Activated T-helper 17 cell treated with anti-CD3 and anti-CD28 coated beads, Interleukin-2, amount 50 U/mL, for 72 hours (primary cell): ENCODE data around the gene HMX1. TPM values are rescaled to one million over a fixed set of nuclear protein-coding genes. Genes with fewer than 3 reads are reported as not detected.

Experiments used
- ATAC-seq: fragments of 150-1000 bp; cut with Tn5 transposase; replicated peaks from 2 replicates; pipeline ENCODE4 v1.10.0; 2021; ENCODE audit warnings: mild to moderate bottlenecking, moderate library complexity
- H3K27ac Mint-ChIP-seq: one replicate; pipeline ENCODE4 v1.8.0; 2022; ENCODE audit warnings: mixed read lengths
- H3K27me3 Mint-ChIP-seq: one replicate; pipeline ENCODE4 v1.8.0; 2022; ENCODE audit warnings: mixed read lengths
- H3K36me3 Mint-ChIP-seq: one replicate; pipeline ENCODE4 v1.8.0; 2022; ENCODE audit warnings: low read depth, mild to moderate bottlenecking, mixed read lengths
- H3K4me1 Mint-ChIP-seq: one replicate; pipeline ENCODE4 v1.8.0; 2022; ENCODE audit warnings: mixed read lengths
- H3K4me3 Mint-ChIP-seq: one replicate; pipeline ENCODE4 v1.8.0; 2022; ENCODE audit warnings: mild to moderate bottlenecking, mixed read lengths
- H3K9me3 Mint-ChIP-seq: one replicate; pipeline ENCODE4 v1.8.0; 2022; ENCODE audit warnings: mixed read lengths
- total RNA-seq, 2 donors: library from RNA; stranded (reverse); gene quantifications; one replicate each; pipeline ENCODE4 v1.2.3, GENCODE V29; 2022

HMX1 gene
- total RNA-seq, 2 donors from 2014 or later = not detected

- Mint-ChIP-seq H3K4me3 (no peak overlapping the region), H3K27ac (no peak overlapping the region), H3K36me3 (no peaks in the 10 kb centered on the region), H3K27me3 (peaks cover 3% of the 10 kb centered on the region), H3K9me3 (no peaks in the 10 kb centered on the region), H3K4me1 (no peaks in the 10 kb centered on the region)
- no peak for ATAC-seq
These were observed 39.3 kb downstream of the HMX1 start for GRCh38 chr4:8832113-8832915.

DNA sequence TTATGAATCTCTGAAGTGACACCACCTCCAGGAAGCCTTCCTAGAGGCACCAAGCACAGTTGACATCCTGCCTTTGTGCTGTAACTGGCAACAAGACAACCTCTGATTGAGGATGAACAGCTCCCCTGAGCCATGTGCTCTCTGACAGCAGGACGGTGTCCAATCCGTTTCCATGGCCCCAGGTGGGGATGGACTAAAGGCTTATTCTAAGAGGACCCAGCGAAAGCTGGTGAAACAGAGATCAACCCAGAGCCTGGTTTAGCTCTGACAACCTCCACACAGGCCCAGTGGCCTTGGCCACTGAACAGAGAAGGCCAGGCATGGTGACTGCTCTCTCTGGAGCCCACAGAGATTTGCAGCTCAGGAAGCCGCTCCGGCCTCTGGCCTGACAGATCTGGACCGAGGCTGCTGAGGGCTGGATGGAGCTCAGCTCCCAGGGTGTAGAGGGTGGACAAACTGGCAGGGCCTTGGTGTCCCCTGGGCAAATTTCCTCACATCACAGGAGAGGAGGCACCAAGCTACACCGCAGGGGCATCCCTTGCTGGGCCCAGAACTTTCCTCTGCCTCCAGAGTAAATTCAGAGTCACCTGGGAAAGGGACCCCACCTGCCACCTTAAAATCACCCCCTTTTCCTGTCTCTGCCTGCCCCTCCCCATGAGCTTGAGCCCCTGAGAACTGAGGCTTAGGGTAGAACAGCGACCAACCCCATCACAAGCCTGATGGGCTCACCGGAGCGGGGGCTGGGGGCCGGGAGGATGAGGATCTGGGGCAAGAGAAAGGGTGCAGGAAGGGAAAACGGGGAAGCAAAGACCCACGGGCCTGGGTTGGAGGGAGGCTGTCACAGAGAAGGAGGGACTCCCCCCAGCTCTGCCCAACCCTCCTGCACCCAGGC, 40.2 kb downstream of the HMX1 start:
- no peaks in the 10 kb centered on the region for H3K36me3 Mint-ChIP-seq
- no peak overlapping the region for H3K27ac Mint-ChIP-seq
- no peak for ATAC-seq
- H3K4me3 Mint-ChIP-seq = no peak overlapping the region
- H3K4me1 Mint-ChIP-seq = no peaks in the 10 kb centered on the region
- peaks cover 3% of the 10 kb centered on the region for H3K27me3 Mint-ChIP-seq
- H3K9me3 Mint-ChIP-seq = peaks cover 3% of the 10 kb centered on the region

GRCh38 chr4:8830611-8831200, 40.9 kb downstream of the HMX1 start:
- H3K27me3 Mint-ChIP-seq = peaks cover 3% of the 10 kb centered on the region
- H3K4me3 Mint-ChIP-seq = no peak overlapping the region

GRCh38 chr4:8830056-8830455, 41.6 kb downstream of the HMX1 start:
- H3K9me3 Mint-ChIP-seq = peaks cover 3% of the 10 kb centered on the region
- H3K36me3 Mint-ChIP-seq = no peaks in the 10 kb centered on the region
- no peaks in the 10 kb centered on the region for H3K27me3 Mint-ChIP-seq
- no peak for ATAC-seq
- no peak overlapping the region for H3K27ac Mint-ChIP-seq
- no peaks in the 10 kb centered on the region for H3K4me1 Mint-ChIP-seq
- H3K4me3 Mint-ChIP-seq = no peak overlapping the region

More at GRCh38 chr4:8830611-8831200, 40.9 kb downstream of the HMX1 start:
- peaks cover 3% of the 10 kb centered on the region for H3K9me3 Mint-ChIP-seq
- H3K4me1 Mint-ChIP-seq = no peaks in the 10 kb centered on the region
- no peak for ATAC-seq
- H3K36me3 Mint-ChIP-seq = no peaks in the 10 kb centered on the region
- H3K27ac Mint-ChIP-seq = no peak overlapping the region

DNA sequence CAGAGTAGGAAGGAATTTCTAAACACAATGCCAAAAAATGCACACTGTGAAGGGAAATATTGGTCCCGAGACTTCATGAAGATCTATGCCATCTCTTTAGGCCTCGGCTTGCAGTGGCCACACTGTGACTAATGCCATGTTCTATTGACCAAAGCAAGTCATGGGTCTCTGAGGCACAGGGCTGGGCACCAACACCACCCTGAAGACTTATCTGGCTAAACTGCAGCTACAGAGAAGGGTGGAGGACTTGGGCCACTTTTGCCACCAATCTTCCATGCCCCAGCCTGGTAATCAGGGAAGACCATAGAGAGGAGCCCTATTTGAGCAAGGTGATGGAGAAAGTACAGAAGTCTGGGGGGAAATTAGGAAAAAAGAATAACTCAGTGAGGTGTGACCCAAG, 42.1 kb downstream of the HMX1 start:
- H3K27ac Mint-ChIP-seq = no peak overlapping the region
- H3K36me3 Mint-ChIP-seq = no peaks in the 10 kb centered on the region
- H3K4me3 Mint-ChIP-seq = no peak overlapping the region
- no peaks in the 10 kb centered on the region for H3K27me3 Mint-ChIP-seq
- H3K9me3 Mint-ChIP-seq = peaks cover 3% of the 10 kb centered on the region
- ATAC-seq = no peak
- no peaks in the 10 kb centered on the region for H3K4me1 Mint-ChIP-seq

DNA sequence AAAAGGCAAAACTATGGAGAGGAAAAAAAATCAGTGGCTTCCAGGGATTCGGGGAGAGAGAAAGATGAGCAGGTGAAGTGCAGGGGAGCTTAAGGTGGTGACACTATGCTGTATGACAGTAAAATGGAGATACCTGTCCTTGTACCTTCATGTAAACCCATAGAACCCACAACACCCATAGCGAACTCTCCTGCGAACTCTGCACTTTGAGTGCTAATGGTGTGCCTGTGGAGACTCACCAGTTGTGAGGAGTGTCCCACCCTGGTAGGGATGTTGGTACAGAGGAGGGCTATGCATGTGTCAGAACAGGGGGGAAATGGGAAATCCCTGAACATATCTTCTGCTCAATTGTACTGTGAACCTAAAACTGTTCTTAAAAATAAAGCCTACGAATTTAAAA, 42.8 kb downstream of the HMX1 start:
- Mint-ChIP-seq H3K9me3 (peaks cover 3% of the 10 kb centered on the region), H3K4me1 (no peaks in the 10 kb centered on the region), H3K4me3 (no peak overlapping the region), H3K27me3 (peaks cover 3% of the 10 kb centered on the region), H3K27ac (no peak overlapping the region), H3K36me3 (no peaks in the 10 kb centered on the region)
- ATAC-seq = no peak

GRCh38 chr4:8821151-8821950, 50.3 kb downstream of the HMX1 start:
- ATAC-seq = no peak
- Mint-ChIP-seq H3K27ac (no peak overlapping the region), H3K4me1 (no peaks in the 10 kb centered on the region), H3K36me3 (no peaks in the 10 kb centered on the region), H3K4me3 (no peak overlapping the region), H3K9me3 (no peaks in the 10 kb centered on the region), H3K27me3 (peaks cover 24% of the 10 kb centered on the region)

DNA sequence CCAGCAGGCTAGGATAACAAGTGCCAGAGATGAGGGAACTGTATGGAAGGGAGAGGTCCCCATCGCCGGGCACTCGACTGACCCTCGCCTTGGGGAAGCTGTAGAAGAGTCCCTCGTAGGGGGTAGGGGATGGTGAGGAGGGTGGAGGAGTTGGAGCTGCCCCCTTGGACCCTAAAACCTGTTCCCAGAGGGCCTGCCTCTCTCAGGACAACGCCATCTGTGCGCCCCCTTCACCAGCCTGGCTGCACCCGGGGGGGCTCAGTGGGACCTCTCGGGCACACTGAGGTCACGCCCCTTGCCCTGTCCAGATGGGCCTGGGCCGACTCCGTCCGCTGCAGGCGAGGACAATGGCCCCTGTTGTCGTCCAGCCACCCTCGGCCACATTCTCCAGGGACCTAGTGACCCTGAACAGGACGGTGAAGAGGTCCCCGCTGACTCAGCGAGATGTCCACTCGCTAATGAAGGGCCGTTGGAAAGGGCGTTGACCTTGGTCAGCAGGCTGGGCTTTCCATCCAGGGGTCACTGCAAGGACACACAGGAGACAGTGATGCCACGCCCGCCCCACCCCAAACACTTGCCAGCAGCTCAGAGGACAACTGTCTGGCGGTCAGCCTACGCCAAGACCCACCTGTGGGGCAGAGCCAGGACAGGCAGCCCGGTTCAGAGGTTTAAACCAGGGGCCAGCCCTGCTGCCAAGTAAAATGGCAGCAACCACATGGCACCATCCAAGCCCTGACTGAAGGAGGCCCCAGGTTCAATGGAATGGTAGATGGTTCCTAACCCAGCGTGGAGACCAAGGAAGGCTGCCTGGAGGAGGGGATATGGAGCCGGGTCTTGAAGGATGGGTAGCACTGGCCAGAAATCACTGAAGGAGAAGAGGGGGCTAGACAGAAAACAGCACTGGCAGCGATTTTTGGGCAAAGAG, 51.2 kb downstream of the HMX1 start:
- Mint-ChIP-seq H3K27ac (no peak overlapping the region), H3K27me3 (peaks cover 24% of the 10 kb centered on the region), H3K9me3 (no peaks in the 10 kb centered on the region), H3K4me3 (no peak overlapping the region), H3K36me3 (no peaks in the 10 kb centered on the region), H3K4me1 (no peaks in the 10 kb centered on the region)
- no peak for ATAC-seq

- Mint-ChIP-seq H3K27me3 (peaks cover 24% of the 10 kb centered on the region), H3K36me3 (no peaks in the 10 kb centered on the region), H3K9me3 (no peaks in the 10 kb centered on the region), H3K4me1 (no peaks in the 10 kb centered on the region), H3K27ac (no peak overlapping the region), H3K4me3 (no peak overlapping the region)
- ATAC-seq = no peak
These were observed 52.0 kb downstream of the HMX1 start for GRCh38 chr4:8819473-8820177.

DNA sequence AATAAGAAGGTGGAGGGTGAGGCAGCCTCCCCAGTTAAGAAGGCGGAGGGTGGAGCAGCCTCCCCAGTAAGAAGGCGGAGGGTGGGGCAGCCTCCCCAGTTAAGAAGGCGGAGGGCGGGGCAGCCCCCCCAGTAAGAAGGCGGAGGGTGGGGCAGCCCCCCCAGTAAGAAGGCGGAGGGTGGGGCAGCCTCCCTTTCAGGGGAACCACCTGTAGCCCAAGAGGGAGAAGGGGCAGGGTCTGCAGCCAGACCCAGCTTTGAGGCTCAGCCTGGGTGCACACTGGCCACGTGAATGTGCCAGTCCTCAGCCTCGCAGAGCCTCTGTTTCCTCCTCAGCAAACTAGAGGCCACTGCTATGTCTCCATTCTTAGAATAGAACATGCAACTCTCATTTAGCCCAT, 52.6 kb downstream of the HMX1 start:
- H3K4me1 Mint-ChIP-seq = no peaks in the 10 kb centered on the region
- no peaks in the 10 kb centered on the region for H3K9me3 Mint-ChIP-seq
- no peak overlapping the region for H3K27ac Mint-ChIP-seq
- ATAC-seq = no peak
- peaks cover 23% of the 10 kb centered on the region for H3K27me3 Mint-ChIP-seq
- no peaks in the 10 kb centered on the region for H3K36me3 Mint-ChIP-seq
- no peak overlapping the region for H3K4me3 Mint-ChIP-seq

DNA sequence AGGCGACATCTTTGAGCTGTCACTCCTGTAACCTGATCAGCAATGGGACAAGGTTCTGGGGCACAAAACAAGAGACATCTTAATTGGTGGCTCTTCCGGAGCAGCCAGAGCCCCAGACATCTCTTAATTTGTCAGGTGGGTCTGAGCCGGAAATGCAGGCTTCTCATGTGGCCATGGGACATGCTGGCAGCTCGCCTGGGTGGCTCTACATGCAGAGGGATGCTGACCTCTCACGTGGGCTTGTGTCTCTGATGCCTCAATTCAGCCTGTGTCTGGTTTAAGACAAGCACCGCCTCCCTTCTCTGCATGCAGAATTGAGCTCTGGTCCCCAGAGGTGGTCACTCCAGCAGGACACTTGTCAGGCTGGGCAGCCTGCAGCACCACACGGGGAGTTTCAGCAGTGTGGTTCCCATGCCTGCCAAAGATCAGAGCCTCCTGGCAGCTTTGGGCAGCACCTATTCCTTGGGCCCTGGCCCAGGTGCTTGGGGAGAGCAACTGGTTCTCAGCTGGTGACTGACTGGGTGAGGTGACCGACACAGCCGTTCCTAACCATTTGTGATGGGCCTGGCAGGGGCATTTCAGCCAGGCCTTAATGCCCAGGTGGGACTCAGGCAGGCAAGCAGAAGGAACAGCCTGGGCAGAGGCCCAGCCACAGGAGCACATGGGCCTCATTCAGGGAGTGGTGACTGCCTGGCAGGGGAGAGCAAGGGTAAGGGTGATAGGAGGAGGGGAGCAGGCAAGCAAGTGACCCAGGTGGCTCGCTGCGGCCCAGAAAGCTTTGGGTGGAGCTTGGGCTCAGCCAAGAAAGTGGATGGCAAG, 53.4 kb downstream of the HMX1 start:
- no peak for ATAC-seq
- peaks cover 18% of the 10 kb centered on the region for H3K27me3 Mint-ChIP-seq
- no peak overlapping the region for H3K4me3 Mint-ChIP-seq
- no peaks in the 10 kb centered on the region for H3K9me3 Mint-ChIP-seq
- no peaks in the 10 kb centered on the region for H3K36me3 Mint-ChIP-seq
- no peak overlapping the region for H3K27ac Mint-ChIP-seq
- H3K4me1 Mint-ChIP-seq = no peaks in the 10 kb centered on the region

- Mint-ChIP-seq H3K27me3 (peaks cover 18% of the 10 kb centered on the region), H3K9me3 (no peaks in the 10 kb centered on the region), H3K27ac (no peak overlapping the region), H3K36me3 (no peaks in the 10 kb centered on the region), H3K4me1 (no peaks in the 10 kb centered on the region), H3K4me3 (no peak overlapping the region)
- ATAC-seq = no peak
These were observed 53.9 kb downstream of the HMX1 start for GRCh38 chr4:8817813-8818062.
